ENCODE data around the gene TACO1. TPM values are rescaled to one million over a fixed set of nuclear protein-coding genes. Genes with fewer than 3 reads are reported as not detected.

The TACO1 gene
- total and polyA plus RNA-seq, 2 donors (not counting 3 experiments of a cell fraction or from before 2014, with no cell fraction given) = 24.7 to 31.7 TPM

DNA sequence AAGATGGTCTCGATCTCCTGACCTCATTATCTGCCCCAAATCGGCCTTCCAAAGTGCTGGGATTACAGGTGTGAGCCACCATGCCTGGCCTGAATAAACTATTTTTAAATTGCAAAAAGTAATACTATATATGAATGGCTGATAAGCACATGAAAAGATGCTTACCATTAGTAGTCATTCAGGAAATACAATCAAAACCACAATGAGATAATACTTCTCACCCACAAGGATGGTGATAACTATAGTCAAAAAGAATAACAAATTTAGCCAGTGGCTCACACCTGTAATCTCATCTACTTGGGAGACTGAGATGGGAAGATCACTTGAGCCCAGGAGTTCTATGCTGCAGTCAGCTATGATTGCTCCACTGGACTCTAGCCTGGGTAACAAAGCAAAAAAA lies 2.4 kb upstream of the TACO1 start:
- Histone ChIP-seq H3K27me3 (ENCODE audit: control insufficient read depth in 2 of 2, insufficient read depth in 2 of 2, low read length in 2 of 2) (no peaks in the 10 kb centered on the region), H3K27ac (ENCODE audit: insufficient read depth, low read depth, low read length) (no peak overlapping the region), H2AFZ (ENCODE audit: low read depth, low read length) (no peak overlapping the region), H3K4me1 (ENCODE audit: control insufficient read depth, extremely low read depth, insufficient read depth, low read length) (peaks cover 25% of the 10 kb centered on the region), H3K4me2 (ENCODE audit: insufficient read depth, low read length) (no peak overlapping the region), H3K9me3 (replicated peaks; ENCODE audit: control insufficient read depth, insufficient read depth, low read length) (no peaks in the 10 kb centered on the region), H4K20me1 (replicated peaks; ENCODE audit: control insufficient read depth, extremely low read depth, insufficient read depth, low read length) (no peaks in the 10 kb centered on the region), H3K79me2 (ENCODE audit: control insufficient read depth, insufficient read depth, low read length) (peaks cover 8% of the 10 kb centered on the region), H3K9ac (replicated peaks; ENCODE audit: extremely low read depth, insufficient read depth, low read length) (no peak overlapping the region), H3K9me1 (replicated peaks; ENCODE audit: control insufficient read depth, extremely low read depth, insufficient read depth, low read length) (no peaks in the 10 kb centered on the region), H3K4me3 (replicated peaks in 1 of 3; ENCODE audit: insufficient read depth in 1 of 3, low read depth in 1 of 3, low read length in 3 of 3) (no peak overlapping the region), H3K36me3 (ENCODE audit: control insufficient read depth in 2 of 2, extremely low read depth in 1 of 2, insufficient read depth in 2 of 2, low read length in 2 of 2) (no peaks in the 10 kb centered on the region)
- POLR2A ChIA-PET = no interaction called here
- dilution Hi-C loops (cut with MboI; ENCODE audit: extremely low pct_ligation_motif_present, low sequenced_read_pairs) (no loop called here), intact Hi-C loops (cut with micrococcal nuclease) (no loop called here)
- DNase-seq (ENCODE audit: low read depth, low spot score) (no peak), FAIRE-seq (no peak)
- TF ChIP-seq POLR2A (IDR thresholded peaks at IDR 0.05; ENCODE audit: low read depth, low read length) (no peak), EZH2 (IDR thresholded peaks at IDR 0.05; ENCODE audit: borderline replicate concordance, low read depth, low read length, severe bottlenecking) (no peak), GATA2 (IDR thresholded peaks at IDR 0.05; ENCODE audit: insufficient read depth, insufficient read length, low read depth, low read length) (peak; percentile 29), JUN (IDR thresholded peaks at IDR 0.05; ENCODE audit: borderline replicate concordance, insufficient read depth, insufficient read length, low read depth) (no peak), CTCF (IDR thresholded peaks at IDR 0.05; ENCODE audit: extremely low read depth in 1 of 2, insufficient read depth in 1 of 2, low read depth in 1 of 2, low read length in 2 of 2) (no peak)
- CTCF ChIA-PET = no interaction called here
- no TSS peak for BruUV-seq (replicated peaks)
